ENCODE data around the gene KRTDAP.

KRTDAP gene

GRCh38 chr19:35461060-35461459, 29.2 kb downstream of the KRTDAP start:
- Mint-ChIP-seq H3K27me3 (ENCODE audit: low read depth) (peaks cover 4% of the 10 kb centered on the region), H3K27ac (peak overlapping the region; percentile 47), H3K4me1 (ENCODE audit: low read depth) (peaks cover 55% of the 10 kb centered on the region), H3K36me3 (ENCODE audit: low read depth) (no peaks in the 10 kb centered on the region), H3K9me3 (no peaks in the 10 kb centered on the region), H3K4me3 (peak overlapping the region; percentile 21)
- DNase-seq (ENCODE audit: low spot score) = no peak

DNA sequence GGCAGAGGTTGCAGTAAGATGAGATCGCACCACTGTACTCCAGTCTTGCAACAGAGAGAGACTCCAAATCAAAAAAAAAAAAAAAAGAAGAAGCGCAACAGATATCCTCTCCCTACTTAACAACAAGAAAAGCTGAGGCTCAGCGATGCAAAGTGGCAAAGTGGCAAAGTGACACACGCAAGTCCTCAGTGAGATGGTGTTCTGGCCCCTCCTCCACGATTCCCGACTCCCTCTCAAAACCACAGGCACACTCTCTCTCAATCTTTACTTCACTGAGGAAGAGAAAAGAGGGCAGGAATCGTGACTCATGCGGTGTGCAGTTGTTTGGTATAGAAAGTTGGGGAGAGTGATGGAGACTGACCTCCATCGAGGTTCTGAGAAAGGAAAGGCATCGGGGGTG, 29.7 kb downstream of the KRTDAP start:
- Mint-ChIP-seq H3K27ac (peak overlapping the region; percentile 47), H3K27me3 (ENCODE audit: low read depth) (peaks cover 4% of the 10 kb centered on the region), H3K4me3 (peak overlapping the region; percentile 21), H3K9me3 (no peaks in the 10 kb centered on the region), H3K4me1 (ENCODE audit: low read depth) (peaks cover 59% of the 10 kb centered on the region), H3K36me3 (ENCODE audit: low read depth) (peaks cover 2% of the 10 kb centered on the region)
- DNase-seq (ENCODE audit: low spot score) = no peak

GRCh38 chr19:35459414-35460082, 30.7 kb downstream of the KRTDAP start:
- H3K27me3 Mint-ChIP-seq (ENCODE audit: low read depth) = no peaks in the 10 kb centered on the region
- H3K4me1 Mint-ChIP-seq (ENCODE audit: low read depth) = peaks cover 57% of the 10 kb centered on the region
- peaks cover 2% of the 10 kb centered on the region for H3K36me3 Mint-ChIP-seq (ENCODE audit: low read depth)
- no peaks in the 10 kb centered on the region for H3K9me3 Mint-ChIP-seq
- H3K27ac Mint-ChIP-seq = no peak overlapping the region
- DNase-seq (ENCODE audit: low spot score) = no peak
- no peak overlapping the region for H3K4me3 Mint-ChIP-seq

GRCh38 chr19:35458731-35459391, 31.4 kb downstream of the KRTDAP start:
- no peak overlapping the region for H3K4me3 Mint-ChIP-seq
- H3K9me3 Mint-ChIP-seq = no peaks in the 10 kb centered on the region
- peaks cover 2% of the 10 kb centered on the region for H3K36me3 Mint-ChIP-seq (ENCODE audit: low read depth)
- no peak overlapping the region for H3K27ac Mint-ChIP-seq
- H3K4me1 Mint-ChIP-seq (ENCODE audit: low read depth) = peaks cover 53% of the 10 kb centered on the region
- H3K27me3 Mint-ChIP-seq (ENCODE audit: low read depth) = no peaks in the 10 kb centered on the region
- no peak for DNase-seq (ENCODE audit: low spot score)

GRCh38 chr19:35458192-35458591, 32.1 kb downstream of the KRTDAP start:
- peaks cover 2% of the 10 kb centered on the region for H3K36me3 Mint-ChIP-seq (ENCODE audit: low read depth)
- no peak for DNase-seq (ENCODE audit: low spot score)
- H3K27me3 Mint-ChIP-seq (ENCODE audit: low read depth) = peaks cover 1% of the 10 kb centered on the region
- H3K4me3 Mint-ChIP-seq = no peak overlapping the region
- H3K27ac Mint-ChIP-seq = no peak overlapping the region
- peaks cover 48% of the 10 kb centered on the region for H3K4me1 Mint-ChIP-seq (ENCODE audit: low read depth)
- no peaks in the 10 kb centered on the region for H3K9me3 Mint-ChIP-seq

- H3K27ac Mint-ChIP-seq = no peak overlapping the region
- H3K36me3 Mint-ChIP-seq (ENCODE audit: low read depth) = peaks cover 2% of the 10 kb centered on the region
- no peaks in the 10 kb centered on the region for H3K9me3 Mint-ChIP-seq
- no peak for DNase-seq (ENCODE audit: low spot score)
- H3K4me3 Mint-ChIP-seq = no peak overlapping the region
- peaks cover 8% of the 10 kb centered on the region for H3K27me3 Mint-ChIP-seq (ENCODE audit: low read depth)
- peaks cover 44% of the 10 kb centered on the region for H3K4me1 Mint-ChIP-seq (ENCODE audit: low read depth)
Observed at GRCh38 chr19:35457173-35457572, 33.1 kb downstream of the KRTDAP start.

GRCh38 chr19:35455616-35456201, 34.6 kb downstream of the KRTDAP start:
- H3K27ac Mint-ChIP-seq = peak overlapping the region; percentile 8
- H3K36me3 Mint-ChIP-seq (ENCODE audit: low read depth) = peaks cover 2% of the 10 kb centered on the region
- peaks cover 8% of the 10 kb centered on the region for H3K27me3 Mint-ChIP-seq (ENCODE audit: low read depth)
- peaks cover 49% of the 10 kb centered on the region for H3K4me1 Mint-ChIP-seq (ENCODE audit: low read depth)
- no peak overlapping the region for H3K4me3 Mint-ChIP-seq
- DNase-seq (ENCODE audit: low spot score) = no peak
- H3K9me3 Mint-ChIP-seq = no peaks in the 10 kb centered on the region

DNA sequence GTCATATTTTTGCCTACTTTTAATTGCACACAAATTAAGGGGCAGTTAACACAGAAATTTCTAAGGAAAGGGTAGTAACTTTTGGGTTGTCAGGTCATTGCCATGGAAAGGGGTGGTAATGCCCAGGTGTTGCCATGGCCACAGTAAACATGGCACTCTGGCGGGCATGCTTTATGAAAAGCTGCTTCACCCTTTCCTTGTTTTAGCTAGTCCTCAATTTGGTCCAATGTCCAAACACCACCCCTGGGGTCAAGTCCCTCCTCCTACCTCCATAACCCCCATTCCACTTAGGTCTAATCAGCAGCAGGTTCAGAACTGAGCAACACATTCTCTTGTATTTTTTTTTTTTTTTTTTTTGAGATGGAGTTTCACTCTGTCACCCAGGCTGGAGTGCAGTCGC, 35.6 kb downstream of the KRTDAP start:
- no peaks in the 10 kb centered on the region for H3K9me3 Mint-ChIP-seq

DNA sequence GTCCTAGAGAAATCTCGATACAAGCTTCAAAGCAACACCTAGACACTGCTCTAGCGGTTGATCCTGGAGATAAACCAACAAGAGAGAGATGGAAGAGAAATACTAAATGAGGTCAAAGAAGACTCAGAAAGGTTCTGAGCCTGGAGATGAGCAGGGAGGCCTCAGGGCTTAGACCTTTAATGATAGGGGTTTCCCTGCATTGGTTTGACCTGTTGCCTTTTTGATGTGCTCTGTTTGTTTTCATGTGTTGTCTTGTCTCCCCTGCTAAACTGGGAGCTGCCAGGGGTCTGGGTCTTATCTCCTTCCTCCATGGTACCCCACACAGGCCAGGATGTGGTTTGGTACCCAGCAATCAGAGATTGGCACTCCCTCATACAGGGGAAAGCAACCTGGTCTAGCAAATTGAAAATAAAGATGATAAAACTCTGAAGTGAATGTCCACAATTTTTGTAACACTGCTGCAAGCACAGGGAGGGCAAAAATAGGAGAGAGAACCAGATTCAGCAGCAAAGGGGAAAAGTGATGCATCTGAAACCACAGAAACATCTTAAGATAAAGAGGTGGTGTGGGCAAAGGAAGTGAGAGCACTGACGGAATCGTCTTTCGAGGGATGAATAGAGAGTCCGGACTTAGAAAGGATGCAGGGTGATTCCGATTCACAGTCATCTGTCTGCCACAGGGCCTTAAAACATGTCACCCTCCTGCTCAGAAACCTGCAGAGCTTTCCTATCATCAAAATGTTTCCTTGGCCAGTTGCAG, 38.7 kb downstream of the KRTDAP start:
- H3K4me1 Mint-ChIP-seq (ENCODE audit: low read depth) = peaks cover 33% of the 10 kb centered on the region

More for the DNA sequence above, 35.6 kb downstream of the KRTDAP start:
- Mint-ChIP-seq H3K27ac (no peak overlapping the region), H3K27me3 (ENCODE audit: low read depth) (peaks cover 14% of the 10 kb centered on the region), H3K4me1 (ENCODE audit: low read depth) (peaks cover 46% of the 10 kb centered on the region), H3K4me3 (no peak overlapping the region), H3K36me3 (ENCODE audit: low read depth) (peaks cover 2% of the 10 kb centered on the region)
- no peak for DNase-seq (ENCODE audit: low spot score)

GRCh38 chr19:35449359-35450043, 40.8 kb downstream of the KRTDAP start:
- no peak overlapping the region for H3K27ac Mint-ChIP-seq
- H3K4me3 Mint-ChIP-seq = no peak overlapping the region
- H3K9me3 Mint-ChIP-seq = no peaks in the 10 kb centered on the region
- peaks cover 39% of the 10 kb centered on the region for H3K4me1 Mint-ChIP-seq (ENCODE audit: low read depth)
- DNase-seq (ENCODE audit: low spot score) = no peak
- peaks cover 41% of the 10 kb centered on the region for H3K27me3 Mint-ChIP-seq (ENCODE audit: low read depth)
- no peaks in the 10 kb centered on the region for H3K36me3 Mint-ChIP-seq (ENCODE audit: low read depth)

More for the DNA sequence above, 38.7 kb downstream of the KRTDAP start:
- H3K9me3 Mint-ChIP-seq = no peaks in the 10 kb centered on the region
- H3K4me3 Mint-ChIP-seq = peak overlapping the region; percentile 16
- DNase-seq (ENCODE audit: low spot score) = peak; percentile 68
- H3K36me3 Mint-ChIP-seq (ENCODE audit: low read depth) = peaks cover 2% of the 10 kb centered on the region
- peaks cover 34% of the 10 kb centered on the region for H3K27me3 Mint-ChIP-seq (ENCODE audit: low read depth)
- H3K27ac Mint-ChIP-seq = peak overlapping the region; percentile 46

DNA sequence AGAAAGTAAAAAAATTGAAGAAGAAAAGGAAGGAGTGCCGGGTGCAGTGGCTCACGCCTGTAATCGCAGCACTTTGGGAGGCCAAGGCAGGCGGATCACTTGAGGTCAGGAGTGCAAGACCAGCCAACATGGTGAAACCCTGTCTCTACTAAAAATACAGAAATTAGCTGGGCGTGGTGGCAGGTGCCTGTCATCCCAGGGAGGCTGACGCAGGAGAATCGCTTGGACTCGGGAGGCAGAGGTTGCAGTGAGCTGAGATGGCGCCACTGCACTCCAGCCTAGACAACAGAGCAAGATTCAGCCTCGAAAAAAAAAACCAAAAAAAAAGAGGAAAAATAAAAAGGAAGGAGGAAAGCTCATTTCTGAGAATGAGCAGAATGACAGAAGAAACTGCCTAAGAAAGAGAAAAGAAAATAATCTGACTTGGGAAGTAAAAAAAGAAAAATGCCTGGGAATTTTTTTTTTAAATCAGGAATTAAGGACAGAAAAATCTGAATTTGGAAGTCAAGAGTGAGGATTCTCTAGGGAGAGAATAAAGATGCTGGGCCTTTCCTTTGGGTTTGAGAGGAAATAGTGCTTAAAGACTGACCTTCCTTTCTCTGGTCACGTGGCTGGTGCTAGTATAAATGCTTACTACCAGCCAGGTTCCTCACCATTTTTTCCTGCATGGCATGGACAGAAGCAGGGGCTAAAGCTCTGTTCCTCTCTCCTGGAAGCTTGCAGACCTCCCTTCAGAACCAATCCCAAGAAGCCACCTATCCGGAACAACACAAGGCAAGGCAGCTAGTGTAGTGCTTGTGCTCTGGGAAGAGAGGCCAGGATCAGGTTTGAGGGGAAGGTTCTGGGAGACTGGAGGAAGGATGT, 42.4 kb downstream of the KRTDAP start, which contains the start of gene FFAR2:
Gene FFAR2 (plus strand): TSS at position 652 of the 864 bp plus-strand sequence. CDS start 1,458 bp downstream, outside the sequence.
- H3K27ac Mint-ChIP-seq = no peak within 1 kb of the TSS
- peaks cover 37% of the 10 kb centered on the region for H3K4me1 Mint-ChIP-seq (ENCODE audit: low read depth)
- peaks cover 38% of the 10 kb centered on the region for H3K27me3 Mint-ChIP-seq (ENCODE audit: low read depth)
- DNase-seq (ENCODE audit: low spot score) = no peak
- no peak within 1 kb of the TSS for H3K4me3 Mint-ChIP-seq
- no peaks in the 10 kb centered on the region for H3K9me3 Mint-ChIP-seq
- H3K36me3 Mint-ChIP-seq (ENCODE audit: low read depth) = no peaks in the 10 kb centered on the region

DNA sequence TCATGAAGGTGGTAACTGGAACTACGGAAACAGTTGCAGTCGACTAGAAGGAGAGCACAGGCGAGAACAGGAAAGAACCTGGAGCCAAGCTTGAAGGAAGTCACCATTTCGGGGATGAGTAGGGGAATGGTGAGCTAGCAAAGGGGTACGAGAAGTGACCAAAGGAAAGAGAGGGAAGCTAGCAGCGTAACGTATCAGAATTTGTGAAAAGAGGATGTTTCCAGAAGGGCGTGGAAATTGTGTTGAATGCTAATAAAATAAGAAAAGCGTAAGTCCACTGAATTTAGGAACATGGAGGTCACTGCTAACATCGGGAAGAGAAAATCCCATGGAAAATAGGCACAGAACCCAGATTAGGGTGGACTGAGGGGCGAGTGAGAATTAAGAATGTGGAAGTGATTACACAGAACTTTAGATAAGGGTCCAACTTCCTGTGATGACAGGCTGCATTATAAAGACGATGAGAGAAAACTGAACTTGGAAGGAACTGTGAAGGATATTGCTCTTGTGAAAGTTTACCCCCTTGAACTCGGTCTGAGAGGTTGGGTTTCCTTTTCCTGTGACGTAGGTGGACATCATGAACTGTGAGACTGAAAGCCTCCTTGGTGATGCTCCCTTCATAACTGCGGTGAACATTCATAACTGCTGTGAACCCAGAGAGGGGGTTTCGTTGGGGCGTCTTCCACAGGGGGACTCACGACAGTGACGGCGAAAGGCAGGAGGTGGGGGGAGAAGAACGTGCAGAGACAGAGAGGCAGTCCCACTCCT, 44.3 kb downstream of the KRTDAP start:
- DNase-seq (ENCODE audit: low spot score) = peak; percentile 32
- Mint-ChIP-seq H3K27me3 (ENCODE audit: low read depth) (peaks cover 33% of the 10 kb centered on the region), H3K4me3 (peak overlapping the region; percentile 16), H3K27ac (peak overlapping the region; percentile 2), H3K4me1 (ENCODE audit: low read depth) (peaks cover 25% of the 10 kb centered on the region), H3K9me3 (no peaks in the 10 kb centered on the region), H3K36me3 (ENCODE audit: low read depth) (no peaks in the 10 kb centered on the region)

Measured in T-helper 2 cell treated with Interferon-gamma antibody and Interleukin-4, amounts not matched to agents 5 μg/mL and 100 μg/mL, for 36 hours (primary cell).